ENCODE data around the gene RPL7A. TPM values are rescaled to one million over a fixed set of nuclear protein-coding genes. Genes with fewer than 3 reads are reported as not detected.

RPL7A gene
- total RNA-seq, 1 experiment from 2014 or later: 2,747 TPM

- TF ChIP-seq HMGXB4 (CRISPR knock-in tag; IDR thresholded peaks at IDR 0.05) (peak; percentile 90), ZNF281 (CRISPR knock-in tag; IDR thresholded peaks at IDR 0.05) (0 out of 2 replicates have a peak, but pooled peaks have one; percentile 70), NFE2L1 (CRISPR knock-in tag; IDR thresholded peaks at IDR 0.05) (peak; percentile 70; the same call in 1 of the 2 replicates), ZNF317 (CRISPR knock-in tag; IDR thresholded peaks at IDR 0.05; ENCODE audit: borderline replicate concordance, low read depth) (no peak), MXD4 (CRISPR knock-in tag; IDR thresholded peaks at IDR 0.05; ENCODE audit: borderline replicate concordance) (no peak), RELA (CRISPR knock-in tag; IDR thresholded peaks at IDR 0.05; ENCODE audit: borderline replicate concordance) (peak; percentile 71; the same call in 1 of the 2 replicates), JUN (CRISPR knock-in tag; IDR thresholded peaks at IDR 0.05) (peak; percentile 71; the same call in 1 of the 2 replicates), ZNF423 (CRISPR knock-in tag; IDR thresholded peaks at IDR 0.05) (peak; percentile 23; the same call in 1 of the 2 replicates), ZNF425 (CRISPR knock-in tag; conservative IDR thresholded peaks at IDR 0.05) (0 out of 2 replicates have a peak, but pooled peaks have one; percentile 7), E2F1 (CRISPR knock-in tag; IDR thresholded peaks at IDR 0.05) (no peak), ARID4B (CRISPR knock-in tag; IDR thresholded peaks at IDR 0.05; ENCODE audit: borderline replicate concordance) (peak; percentile 89), ZNF416 (CRISPR knock-in tag; IDR thresholded peaks at IDR 0.05) (peak; percentile 84)
- TF ChIP-seq, protein P1, sequence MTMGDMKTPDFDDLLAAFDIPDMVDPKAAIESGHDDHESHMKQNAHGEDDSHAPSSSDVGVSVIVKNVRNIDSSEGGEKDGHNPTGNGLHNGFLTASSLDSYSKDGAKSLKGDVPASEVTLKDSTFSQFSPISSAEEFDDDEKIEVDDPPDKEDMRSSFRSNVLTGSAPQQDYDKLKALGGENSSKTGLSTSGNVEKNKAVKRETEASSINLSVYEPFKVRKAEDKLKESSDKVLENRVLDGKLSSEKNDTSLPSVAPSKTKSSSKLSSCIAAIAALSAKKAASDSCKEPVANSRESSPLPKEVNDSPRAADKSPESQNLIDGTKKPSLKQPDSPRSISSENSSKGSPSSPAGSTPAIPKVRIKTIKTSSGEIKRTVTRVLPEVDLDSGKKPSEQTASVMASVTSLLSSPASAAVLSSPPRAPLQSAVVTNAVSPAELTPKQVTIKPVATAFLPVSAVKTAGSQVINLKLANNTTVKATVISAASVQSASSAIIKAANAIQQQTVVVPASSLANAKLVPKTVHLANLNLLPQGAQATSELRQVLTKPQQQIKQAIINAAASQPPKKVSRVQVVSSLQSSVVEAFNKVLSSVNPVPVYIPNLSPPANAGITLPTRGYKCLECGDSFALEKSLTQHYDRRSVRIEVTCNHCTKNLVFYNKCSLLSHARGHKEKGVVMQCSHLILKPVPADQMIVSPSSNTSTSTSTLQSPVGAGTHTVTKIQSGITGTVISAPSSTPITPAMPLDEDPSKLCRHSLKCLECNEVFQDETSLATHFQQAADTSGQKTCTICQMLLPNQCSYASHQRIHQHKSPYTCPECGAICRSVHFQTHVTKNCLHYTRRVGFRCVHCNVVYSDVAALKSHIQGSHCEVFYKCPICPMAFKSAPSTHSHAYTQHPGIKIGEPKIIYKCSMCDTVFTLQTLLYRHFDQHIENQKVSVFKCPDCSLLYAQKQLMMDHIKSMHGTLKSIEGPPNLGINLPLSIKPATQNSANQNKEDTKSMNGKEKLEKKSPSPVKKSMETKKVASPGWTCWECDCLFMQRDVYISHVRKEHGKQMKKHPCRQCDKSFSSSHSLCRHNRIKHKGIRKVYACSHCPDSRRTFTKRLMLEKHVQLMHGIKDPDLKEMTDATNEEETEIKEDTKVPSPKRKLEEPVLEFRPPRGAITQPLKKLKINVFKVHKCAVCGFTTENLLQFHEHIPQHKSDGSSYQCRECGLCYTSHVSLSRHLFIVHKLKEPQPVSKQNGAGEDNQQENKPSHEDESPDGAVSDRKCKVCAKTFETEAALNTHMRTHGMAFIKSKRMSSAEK (CRISPR knock-in tag; IDR thresholded peaks at IDR 0.05; ENCODE audit: borderline replicate concordance): no peak
- TF ChIP-seq, protein P2, sequence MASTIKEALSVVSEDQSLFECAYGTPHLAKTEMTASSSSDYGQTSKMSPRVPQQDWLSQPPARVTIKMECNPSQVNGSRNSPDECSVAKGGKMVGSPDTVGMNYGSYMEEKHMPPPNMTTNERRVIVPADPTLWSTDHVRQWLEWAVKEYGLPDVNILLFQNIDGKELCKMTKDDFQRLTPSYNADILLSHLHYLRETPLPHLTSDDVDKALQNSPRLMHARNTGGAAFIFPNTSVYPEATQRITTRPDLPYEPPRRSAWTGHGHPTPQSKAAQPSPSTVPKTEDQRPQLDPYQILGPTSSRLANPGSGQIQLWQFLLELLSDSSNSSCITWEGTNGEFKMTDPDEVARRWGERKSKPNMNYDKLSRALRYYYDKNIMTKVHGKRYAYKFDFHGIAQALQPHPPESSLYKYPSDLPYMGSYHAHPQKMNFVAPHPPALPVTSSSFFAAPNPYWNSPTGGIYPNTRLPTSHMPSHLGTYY (CRISPR knock-in tag; IDR thresholded peaks at IDR 0.05): peak; percentile 28; the same call in 1 of the 2 replicates
- TF ChIP-seq, protein P3, sequence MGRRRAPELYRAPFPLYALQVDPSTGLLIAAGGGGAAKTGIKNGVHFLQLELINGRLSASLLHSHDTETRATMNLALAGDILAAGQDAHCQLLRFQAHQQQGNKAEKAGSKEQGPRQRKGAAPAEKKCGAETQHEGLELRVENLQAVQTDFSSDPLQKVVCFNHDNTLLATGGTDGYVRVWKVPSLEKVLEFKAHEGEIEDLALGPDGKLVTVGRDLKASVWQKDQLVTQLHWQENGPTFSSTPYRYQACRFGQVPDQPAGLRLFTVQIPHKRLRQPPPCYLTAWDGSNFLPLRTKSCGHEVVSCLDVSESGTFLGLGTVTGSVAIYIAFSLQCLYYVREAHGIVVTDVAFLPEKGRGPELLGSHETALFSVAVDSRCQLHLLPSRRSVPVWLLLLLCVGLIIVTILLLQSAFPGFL (CRISPR knock-in tag; IDR thresholded peaks at IDR 0.05; ENCODE audit: borderline replicate concordance): no peak
These were observed 11.8 kb upstream of the RPL7A start, which contains the start of gene SURF6 (continued) for GRCh38 chr9:133335924-133336811.

All from WTC11 (cell line).